ENCODE data around the gene WNT7A.

GRCh38 chr3:13840456-13840855 lies 39.4 kb downstream of the WNT7A start:
- no peak for TF ChIP-seq CTCF (IDR thresholded peaks at IDR 0.05; ENCODE audit: borderline replicate concordance, extremely low read depth, low read length, poor library complexity, severe bottlenecking)
- TF ChIP-seq EZH2 (IDR thresholded peaks at IDR 0.05; ENCODE audit: borderline replicate concordance, low read depth, low read length, severe bottlenecking) = no peak

Measured in DND-41 (cell line).